ENCODE results near the gene PIK3C2G. TPM values are rescaled to one million over a fixed set of nuclear protein-coding genes. Genes with fewer than 3 reads are reported as not detected.

PIK3C2G gene
- total RNA-seq, 1 experiment from 2014 or later, result not detected

DNA sequence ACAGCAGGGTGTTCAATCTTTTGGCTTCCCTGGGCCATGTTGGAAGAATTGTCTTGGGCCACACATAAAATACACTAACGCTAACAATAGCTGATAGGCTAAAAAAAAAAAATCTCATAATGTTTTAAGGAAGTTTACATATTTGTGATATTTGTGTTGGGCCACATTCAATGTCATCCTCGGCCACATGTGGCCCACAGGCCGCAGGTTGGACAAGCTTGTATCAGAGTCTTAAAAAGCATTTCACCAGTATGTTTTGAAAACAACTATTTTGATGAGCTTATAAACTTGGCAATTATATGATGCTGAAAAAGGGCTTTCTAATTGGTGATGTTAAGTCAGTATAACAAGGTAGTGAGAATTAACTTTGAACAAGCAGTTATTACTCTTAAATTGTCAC is 78.9 kb downstream of the PIK3C2G start:
- H2AFZ ChIP-seq (ENCODE audit: low read length), result no peak overlapping the region

DNA sequence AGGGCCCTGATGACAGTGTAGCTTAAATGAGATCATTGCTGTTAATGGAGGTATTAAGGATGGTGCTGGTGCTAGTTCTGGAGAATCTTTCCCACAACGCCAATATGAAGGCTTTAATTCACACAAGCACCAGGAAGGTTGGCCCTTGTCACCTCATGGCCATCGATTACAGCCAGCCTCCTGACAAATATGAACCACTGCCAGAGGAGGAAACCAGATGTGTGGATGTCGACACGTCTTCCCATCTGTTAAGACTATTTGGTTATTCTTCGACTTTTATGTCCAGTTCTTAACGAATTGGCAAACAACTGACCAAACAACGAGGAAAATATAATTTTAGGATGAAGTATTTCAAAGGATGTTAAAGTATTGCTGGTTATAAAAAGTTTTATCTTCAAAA is 79.5 kb downstream of the PIK3C2G start:
- no peaks in the 10 kb centered on the region for H3F3A ChIP-seq (ENCODE audit: low read length, unreplicated experiment)
- no TSS peak for BruUV-seq (replicated peaks)
- ATAC-seq (no peak), DNase-seq (no peak)
- ChIA-PET CTCF (no interaction called here), POLR2A (ENCODE audit: unreplicated experiment) (no interaction called here)
- H3K27me3 ChIP-seq (ENCODE audit: low read length), result no peaks in the 10 kb centered on the region
- H3K4me2 ChIP-seq (ENCODE audit: low read length), result no peak overlapping the region
- H3K79me2 ChIP-seq (ENCODE audit: low read length), result no peaks in the 10 kb centered on the region
- no peak overlapping the region for H3K9ac ChIP-seq (ENCODE audit: low read length)
- H4K20me1 ChIP-seq (ENCODE audit: low read length), result no peaks in the 10 kb centered on the region
- no peaks in the 10 kb centered on the region for H3K36me3 ChIP-seq (ENCODE audit: low read depth, low read length)
- intact Hi-C loops (cut with micrococcal nuclease), result no loop called here
- no peak overlapping the region for H3K4me3 ChIP-seq (ENCODE audit: low read length)
- no peak overlapping the region for H3K27ac ChIP-seq (ENCODE audit: low read length)
- no peaks in the 10 kb centered on the region for H3K9me3 ChIP-seq (ENCODE audit: low read length)
- 0 out of 2 replicates have a peak, but pooled peaks cover 2% of the 10 kb centered on the region for H3K4me1 ChIP-seq (ENCODE audit: insufficient read depth, low read length)
- no peak overlapping the region for H2AFZ ChIP-seq (ENCODE audit: low read length)
- no peaks in the 10 kb centered on the region for H3K9me2 ChIP-seq (replicated peaks; ENCODE audit: low read length)
- TF ChIP-seq, protein P1, sequence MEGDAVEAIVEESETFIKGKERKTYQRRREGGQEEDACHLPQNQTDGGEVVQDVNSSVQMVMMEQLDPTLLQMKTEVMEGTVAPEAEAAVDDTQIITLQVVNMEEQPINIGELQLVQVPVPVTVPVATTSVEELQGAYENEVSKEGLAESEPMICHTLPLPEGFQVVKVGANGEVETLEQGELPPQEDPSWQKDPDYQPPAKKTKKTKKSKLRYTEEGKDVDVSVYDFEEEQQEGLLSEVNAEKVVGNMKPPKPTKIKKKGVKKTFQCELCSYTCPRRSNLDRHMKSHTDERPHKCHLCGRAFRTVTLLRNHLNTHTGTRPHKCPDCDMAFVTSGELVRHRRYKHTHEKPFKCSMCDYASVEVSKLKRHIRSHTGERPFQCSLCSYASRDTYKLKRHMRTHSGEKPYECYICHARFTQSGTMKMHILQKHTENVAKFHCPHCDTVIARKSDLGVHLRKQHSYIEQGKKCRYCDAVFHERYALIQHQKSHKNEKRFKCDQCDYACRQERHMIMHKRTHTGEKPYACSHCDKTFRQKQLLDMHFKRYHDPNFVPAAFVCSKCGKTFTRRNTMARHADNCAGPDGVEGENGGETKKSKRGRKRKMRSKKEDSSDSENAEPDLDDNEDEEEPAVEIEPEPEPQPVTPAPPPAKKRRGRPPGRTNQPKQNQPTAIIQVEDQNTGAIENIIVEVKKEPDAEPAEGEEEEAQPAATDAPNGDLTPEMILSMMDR (conservative IDR thresholded peaks at IDR 0.05; ENCODE audit: low read depth, low read length), result no peak
- no peak for TF ChIP-seq EZH2 (IDR thresholded peaks at IDR 0.05; ENCODE audit: low read length, unreplicated experiment)
- no peak for TF ChIP-seq EZH2phosphoT487 (IDR thresholded peaks at IDR 0.05; ENCODE audit: borderline replicate concordance, low read length)

More for the DNA sequence above, 78.9 kb downstream of the PIK3C2G start:
- Histone ChIP-seq H3K9ac (ENCODE audit: low read length) (no peak overlapping the region), H3K79me2 (ENCODE audit: low read length) (no peaks in the 10 kb centered on the region), H4K20me1 (ENCODE audit: low read length) (no peaks in the 10 kb centered on the region), H3K4me2 (ENCODE audit: low read length) (no peak overlapping the region), H3K27me3 (ENCODE audit: low read length) (no peaks in the 10 kb centered on the region), H3K9me2 (replicated peaks; ENCODE audit: low read length) (no peaks in the 10 kb centered on the region), H3K36me3 (ENCODE audit: low read depth, low read length) (no peaks in the 10 kb centered on the region), H3K9me3 (ENCODE audit: low read length) (no peaks in the 10 kb centered on the region), H3F3A (ENCODE audit: low read length, unreplicated experiment) (no peaks in the 10 kb centered on the region), H3K27ac (ENCODE audit: low read length) (no peak overlapping the region), H3K4me3 (ENCODE audit: low read length) (no peak overlapping the region), H3K4me1 (ENCODE audit: insufficient read depth, low read length) (0 out of 2 replicates have a peak, but pooled peaks cover 2% of the 10 kb centered on the region)
- ATAC-seq, result no peak
- DNase-seq, result no peak
- intact Hi-C loops (cut with micrococcal nuclease), result no loop called here
- POLR2A ChIA-PET (ENCODE audit: unreplicated experiment), result interaction anchor here (0.6 kb wide), 1 partner anchor 21 kb away, joined by 3 read pairs; no protein-coding TSS in a partner anchor
- CTCF ChIA-PET, result no interaction called here
- no TSS peak for BruUV-seq (replicated peaks)
- TF ChIP-seq, protein P1 (conservative IDR thresholded peaks at IDR 0.05; ENCODE audit: low read depth, low read length), result no peak
- TF ChIP-seq EZH2 (IDR thresholded peaks at IDR 0.05; ENCODE audit: low read length, unreplicated experiment) (no peak), EZH2phosphoT487 (IDR thresholded peaks at IDR 0.05; ENCODE audit: borderline replicate concordance, low read length) (no peak)

DNA sequence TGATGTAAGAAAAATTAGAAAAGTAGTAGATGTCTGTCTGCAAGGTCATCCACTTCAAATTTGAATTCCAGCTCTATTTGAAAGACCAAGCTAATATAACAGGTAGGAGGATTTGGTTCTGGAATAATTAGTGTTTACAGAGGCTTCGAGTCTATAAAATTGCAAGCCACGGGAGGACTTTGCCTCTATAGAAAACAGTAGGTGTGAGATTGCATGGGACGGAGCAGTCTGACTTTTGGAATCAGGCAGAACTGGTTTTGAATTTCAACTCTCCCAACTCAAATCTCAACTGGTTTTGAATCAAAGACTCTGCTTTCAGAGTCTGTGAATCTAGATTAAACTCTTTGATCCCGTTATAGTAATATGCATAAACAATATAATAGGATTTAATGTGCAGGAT is 82.4 kb downstream of the PIK3C2G start:
- Histone ChIP-seq H3K4me1 (ENCODE audit: insufficient read depth, low read length) (0 out of 2 replicates have a peak, but pooled peaks cover 2% of the 10 kb centered on the region), H3K9me2 (replicated peaks; ENCODE audit: low read length) (no peaks in the 10 kb centered on the region), H3K27ac (ENCODE audit: low read length) (no peak overlapping the region), H2AFZ (ENCODE audit: low read length) (no peak overlapping the region), H3K27me3 (ENCODE audit: low read length) (no peaks in the 10 kb centered on the region), H3K9me3 (ENCODE audit: low read length) (no peaks in the 10 kb centered on the region), H3F3A (ENCODE audit: low read length, unreplicated experiment) (no peaks in the 10 kb centered on the region), H3K9ac (ENCODE audit: low read length) (no peak overlapping the region), H3K79me2 (ENCODE audit: low read length) (no peaks in the 10 kb centered on the region), H4K20me1 (ENCODE audit: low read length) (no peaks in the 10 kb centered on the region), H3K36me3 (ENCODE audit: low read depth, low read length) (no peaks in the 10 kb centered on the region), H3K4me3 (ENCODE audit: low read length) (no peak overlapping the region), H3K4me2 (ENCODE audit: low read length) (no peak overlapping the region)
- POLR2A ChIA-PET (ENCODE audit: unreplicated experiment), result no interaction called here
- intact Hi-C loops (cut with micrococcal nuclease), result no loop called here
- no peak for DNase-seq
- no peak for ATAC-seq
- CTCF ChIA-PET, result no interaction called here
- BruUV-seq (replicated peaks), result no TSS peak
- TF ChIP-seq, protein P1 (conservative IDR thresholded peaks at IDR 0.05; ENCODE audit: low read depth, low read length), result no peak
- TF ChIP-seq EZH2 (IDR thresholded peaks at IDR 0.05; ENCODE audit: low read length, unreplicated experiment), result no peak
- TF ChIP-seq EZH2phosphoT487 (IDR thresholded peaks at IDR 0.05; ENCODE audit: borderline replicate concordance, low read length), result no peak

Data from PC-3 (cell line).